OCI-LY1 (cell line): ENCODE data around the gene SLC4A1.

Experiments
- H2AFZ ChIP-seq: fragments of 200-600 bp; sonication (generic), shearing (Covaris generic); 2 replicates; pipeline ENCODE4 v1.6.0; 2014; ENCODE audit warnings: antibody characterized with exemption, mild to moderate bottlenecking, low read length
- H3F3A ChIP-seq: fragments of 200-600 bp; sonication (generic), shearing (Covaris generic); 2 replicates; pipeline ENCODE4 v1.6.0; 2014; ENCODE audit warnings: mild to moderate bottlenecking, antibody characterized with exemption, low read length, moderate library complexity; ENCODE audit not compliant: insufficient read depth
- H3K27ac ChIP-seq: fragments of 200-600 bp; sonication (generic); 2 replicates; pipeline ENCODE4 v1.5.1; 2014; ENCODE audit warnings: low read length, mixed run types, mild to moderate bottlenecking, low read depth; ENCODE audit not compliant: poor library complexity, severe bottlenecking
- H3K27me3 ChIP-seq: fragments of 200-600 bp; sonication (generic); 2 replicates; pipeline ENCODE4 v1.6.0; 2014; ENCODE audit warnings: antibody characterized with exemption, mild to moderate bottlenecking, low read length, moderate library complexity; ENCODE audit not compliant: insufficient read depth
- H3K36me3 ChIP-seq: fragments of 200-600 bp; sonication (generic); 2 replicates; pipeline ENCODE4 v1.6.1; 2014; ENCODE audit warnings: mild to moderate bottlenecking, antibody characterized with exemption, low read length, moderate library complexity, mixed read lengths; ENCODE audit not compliant: insufficient read depth
- H3K4me1 ChIP-seq: fragments of 200-600 bp; sonication (generic); 2 replicates; pipeline ENCODE4 v1.5.1; 2014; ENCODE audit warnings: mild to moderate bottlenecking, low read length, moderate library complexity; ENCODE audit not compliant: insufficient read depth, severe bottlenecking
- H3K4me2 ChIP-seq: fragments of 200-600 bp; sonication (generic), shearing (Covaris generic); 2 replicates; pipeline ENCODE4 v1.6.1; 2014; ENCODE audit warnings: low read length
- H3K4me3 ChIP-seq: fragments of 200-600 bp; sonication (generic); 2 replicates; pipeline ENCODE4 v1.5.1; 2014; ENCODE audit warnings: low read length, low read depth, mild to moderate bottlenecking, mixed read lengths; ENCODE audit not compliant: poor library complexity, severe bottlenecking
- H3K79me2 ChIP-seq: fragments of 200-600 bp; shearing (Covaris generic); 2 replicates; pipeline ENCODE4 v1.6.1; 2016; ENCODE audit warnings: mixed run types, low read length, mixed read lengths; ENCODE audit not compliant: insufficient read depth
- H3K9ac ChIP-seq: fragments of 200-600 bp; sonication (generic), shearing (Covaris generic); 2 replicates; pipeline ENCODE4 v1.6.1; 2014; ENCODE audit warnings: mild to moderate bottlenecking, low read length, mixed read lengths
- H3K9me2 ChIP-seq: fragments of 200-600 bp; sonication (generic), shearing (Covaris generic); 2 replicates; pipeline ENCODE4 v1.6.1; 2014; ENCODE audit warnings: low read depth, mild to moderate bottlenecking, low read length, mixed read lengths
- H3K9me3 ChIP-seq: fragments of 200-600 bp; shearing (Covaris generic); 2 replicates; pipeline ENCODE4 v1.6.1; 2014; ENCODE audit warnings: low read length, mixed read lengths
- H4K20me1 ChIP-seq: fragments of 200-600 bp; sonication (generic), shearing (Covaris generic); 2 replicates; pipeline ENCODE4 v1.6.0; 2016; ENCODE audit warnings: mild to moderate bottlenecking, low read length; ENCODE audit not compliant: insufficient read depth
- CTCF ChIP-seq: fragments of 200-600 bp; sonication (generic), shearing (Covaris generic); IDR thresholded peaks from 2 replicates; pipeline ENCODE4 v1.5.1; 2017; ENCODE audit warnings: mild to moderate bottlenecking, antibody characterized with exemption, low read length, moderate library complexity, mixed read lengths
- EZH2 ChIP-seq: fragments of 200-600 bp; sonication (generic), shearing (Covaris generic); IDR thresholded peaks from 2 replicates; pipeline ENCODE4 v1.8.0; 2017; ENCODE audit warnings: borderline replicate concordance, mixed run types, mild to moderate bottlenecking, antibody characterized with exemption, low read length, moderate library complexity, mixed read lengths

The SLC4A1 gene

GRCh38 chr17:44272954-44273353, 5.0 kb upstream of the SLC4A1 start:
- TF ChIP-seq CTCF (no peak), EZH2 (no peak)

GRCh38 chr17:44272321-44272951, 4.5 kb upstream of the SLC4A1 start:
- H3K36me3 ChIP-seq, result no peaks in the 10 kb centered on the region
- H3K4me2 ChIP-seq, result no peak overlapping the region
- no peak overlapping the region for H3K4me3 ChIP-seq
- H3K4me1 ChIP-seq, result no peaks in the 10 kb centered on the region
- H3K27me3 ChIP-seq, result no peaks in the 10 kb centered on the region; the same call in 1 of the 2 replicates
- H3F3A ChIP-seq, result no peaks in the 10 kb centered on the region
- TF ChIP-seq CTCF (no peak), EZH2 (no peak)
- H2AFZ ChIP-seq, result no peak overlapping the region
- no peaks in the 10 kb centered on the region for H3K9me3 ChIP-seq
- H3K9me2 ChIP-seq, result no peaks in the 10 kb centered on the region
- no peak overlapping the region for H3K27ac ChIP-seq
- no peaks in the 10 kb centered on the region for H4K20me1 ChIP-seq
- no peak overlapping the region for H3K9ac ChIP-seq
- H3K79me2 ChIP-seq, result no peaks in the 10 kb centered on the region

More at GRCh38 chr17:44272954-44273353, 5.0 kb upstream of the SLC4A1 start:
- no peaks in the 10 kb centered on the region; the same call in 1 of the 2 replicates for H3K27me3 ChIP-seq
- H3K9me3 ChIP-seq, result no peaks in the 10 kb centered on the region
- no peak overlapping the region for H3K4me2 ChIP-seq
- no peaks in the 10 kb centered on the region for H3K36me3 ChIP-seq
- H2AFZ ChIP-seq, result no peak overlapping the region
- no peaks in the 10 kb centered on the region for H3K4me1 ChIP-seq
- H3K9me2 ChIP-seq, result no peaks in the 10 kb centered on the region
- H4K20me1 ChIP-seq, result no peaks in the 10 kb centered on the region
- no peak overlapping the region for H3K4me3 ChIP-seq
- no peaks in the 10 kb centered on the region for H3F3A ChIP-seq
- no peak overlapping the region for H3K9ac ChIP-seq
- no peak overlapping the region for H3K27ac ChIP-seq
- no peaks in the 10 kb centered on the region for H3K79me2 ChIP-seq

GRCh38 chr17:44269535-44270240, 1.8 kb upstream of the SLC4A1 start:
- no peaks in the 10 kb centered on the region for H3F3A ChIP-seq
- no peak overlapping the region for H3K9ac ChIP-seq
- no peaks in the 10 kb centered on the region for H3K27me3 ChIP-seq
- no peaks in the 10 kb centered on the region for H3K9me2 ChIP-seq
- H3K4me3 ChIP-seq, result no peak overlapping the region
- H3K4me2 ChIP-seq, result no peak overlapping the region
- no peaks in the 10 kb centered on the region for H3K9me3 ChIP-seq
- no peak overlapping the region for H2AFZ ChIP-seq
- no peaks in the 10 kb centered on the region for H3K4me1 ChIP-seq
- H3K79me2 ChIP-seq, result no peaks in the 10 kb centered on the region
- H3K27ac ChIP-seq, result no peak overlapping the region
- no peak for TF ChIP-seq EZH2
- TF ChIP-seq CTCF, result no peak
- H4K20me1 ChIP-seq, result no peaks in the 10 kb centered on the region
- no peaks in the 10 kb centered on the region for H3K36me3 ChIP-seq
